ENCODE data around the gene SAMD10. TPM values are rescaled to one million over a fixed set of nuclear protein-coding genes. Genes with fewer than 3 reads are reported as not detected.

SAMD10 gene
- total and polyA plus RNA-seq, 12 donors, result 3.4 to 8.8 (median 4.0) TPM

DNA sequence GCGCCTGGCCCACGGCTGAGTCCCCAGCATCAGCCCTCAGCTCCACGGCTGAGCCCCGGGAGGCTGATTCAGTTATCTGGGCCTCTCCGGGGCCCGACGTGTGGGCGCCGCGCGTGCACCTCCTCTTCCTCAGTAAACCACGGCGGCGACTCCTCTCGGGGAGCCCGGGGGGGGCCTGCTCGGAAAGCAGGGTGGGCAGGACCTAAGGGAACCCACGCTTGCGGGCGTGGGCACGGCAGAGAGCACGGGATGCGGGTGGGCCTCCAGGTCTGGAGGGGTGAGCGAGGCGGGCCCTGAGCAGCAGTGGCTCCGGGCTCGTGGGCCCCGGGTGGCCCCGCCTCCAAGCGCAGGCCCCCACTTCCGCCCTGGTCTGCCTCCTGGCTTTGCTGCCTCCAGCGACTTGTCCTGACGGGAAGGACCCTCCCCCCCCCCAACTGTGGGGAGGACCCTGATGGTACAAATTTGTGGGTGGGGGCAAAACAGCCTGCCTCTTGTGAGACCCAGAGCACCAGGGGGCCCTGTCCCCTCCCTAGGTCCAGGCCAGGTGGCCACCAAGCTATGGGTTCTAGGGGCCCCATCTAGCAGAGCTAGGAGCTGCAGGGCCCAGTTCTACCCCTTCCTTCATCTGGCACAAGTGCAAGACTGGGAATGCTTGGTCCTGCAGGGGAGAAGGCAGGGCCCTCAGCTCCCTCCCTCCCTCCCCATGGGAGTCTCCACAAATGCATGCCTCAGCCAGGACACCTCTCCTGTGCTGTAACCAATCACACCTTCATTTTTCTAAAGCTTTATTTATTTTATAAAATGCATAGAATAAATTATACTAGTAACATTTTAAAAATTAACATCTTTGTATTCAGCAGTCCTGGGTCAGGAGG lies 40.1 kb downstream of the SAMD10 start:
- ATAC-seq, result no peak

DNA sequence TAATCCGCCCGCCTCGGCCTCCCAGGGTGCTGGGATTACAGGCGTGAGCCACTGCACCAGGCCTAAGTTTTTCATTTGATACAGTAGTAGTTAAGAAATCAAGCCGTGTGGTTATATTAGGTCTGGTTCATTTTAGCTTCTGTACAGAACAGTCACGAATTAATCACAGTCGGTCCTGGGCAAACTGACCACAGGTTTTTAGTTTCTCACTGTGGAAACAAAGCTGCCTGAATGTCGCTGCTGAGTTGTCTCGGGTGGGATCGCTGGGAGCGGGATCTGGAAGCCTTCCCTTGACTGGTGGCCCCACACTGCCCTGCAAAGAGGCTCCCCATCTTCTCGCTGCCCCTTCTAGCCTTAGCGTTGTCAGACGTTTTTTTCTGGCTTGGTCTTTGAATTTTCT lies 41.8 kb downstream of the SAMD10 start:
- intact Hi-C loops (cut with DNase I), result no loop called here
- peaks cover 0 to 15% (median 4%) of the 10 kb centered on the region in 9 donors for H3K4me1 ChIP-seq
- TF ChIP-seq, protein P1, sequence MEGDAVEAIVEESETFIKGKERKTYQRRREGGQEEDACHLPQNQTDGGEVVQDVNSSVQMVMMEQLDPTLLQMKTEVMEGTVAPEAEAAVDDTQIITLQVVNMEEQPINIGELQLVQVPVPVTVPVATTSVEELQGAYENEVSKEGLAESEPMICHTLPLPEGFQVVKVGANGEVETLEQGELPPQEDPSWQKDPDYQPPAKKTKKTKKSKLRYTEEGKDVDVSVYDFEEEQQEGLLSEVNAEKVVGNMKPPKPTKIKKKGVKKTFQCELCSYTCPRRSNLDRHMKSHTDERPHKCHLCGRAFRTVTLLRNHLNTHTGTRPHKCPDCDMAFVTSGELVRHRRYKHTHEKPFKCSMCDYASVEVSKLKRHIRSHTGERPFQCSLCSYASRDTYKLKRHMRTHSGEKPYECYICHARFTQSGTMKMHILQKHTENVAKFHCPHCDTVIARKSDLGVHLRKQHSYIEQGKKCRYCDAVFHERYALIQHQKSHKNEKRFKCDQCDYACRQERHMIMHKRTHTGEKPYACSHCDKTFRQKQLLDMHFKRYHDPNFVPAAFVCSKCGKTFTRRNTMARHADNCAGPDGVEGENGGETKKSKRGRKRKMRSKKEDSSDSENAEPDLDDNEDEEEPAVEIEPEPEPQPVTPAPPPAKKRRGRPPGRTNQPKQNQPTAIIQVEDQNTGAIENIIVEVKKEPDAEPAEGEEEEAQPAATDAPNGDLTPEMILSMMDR (IDR thresholded peaks at IDR 0.05), result no peak
- H3K36me3 ChIP-seq, result peaks cover 0 to 86% (median 43%) of the 10 kb centered on the region in 9 donors
- no peak overlapping the region for H3K27ac ChIP-seq
- ATAC-seq, result no peak
- H3K9me3 ChIP-seq, result no peaks in the 10 kb centered on the region
- WGBS, 2 donors, result 90 to 94% methylated on average over 14 of the region's 14 CpGs
- no peaks in the 10 kb centered on the region for H3K27me3 ChIP-seq
- DNase-seq, result no peak
- no peak overlapping the region for H3K4me3 ChIP-seq

More for the DNA sequence above, 40.1 kb downstream of the SAMD10 start:
- DNase-seq, result peak in 1 of 2 donors; percentile 0
- intact Hi-C loops (cut with DNase I), result no loop called here
- Histone ChIP-seq H3K4me1 (peaks cover 11 to 25% (median 20%) of the 10 kb centered on the region in 9 donors), H3K4me3 (no peak overlapping the region), H3K9me3 (no peaks in the 10 kb centered on the region), H3K27ac (no peak overlapping the region), H3K36me3 (peaks cover 0 to 86% (median 53%) of the 10 kb centered on the region in 9 donors), H3K27me3 (no peaks in the 10 kb centered on the region)
- TF ChIP-seq, protein P1 (IDR thresholded peaks at IDR 0.05), result no peak
- 78 to 86% methylated on average over 28 to 33 of the region's 33 CpGs for WGBS, 2 donors

DNA sequence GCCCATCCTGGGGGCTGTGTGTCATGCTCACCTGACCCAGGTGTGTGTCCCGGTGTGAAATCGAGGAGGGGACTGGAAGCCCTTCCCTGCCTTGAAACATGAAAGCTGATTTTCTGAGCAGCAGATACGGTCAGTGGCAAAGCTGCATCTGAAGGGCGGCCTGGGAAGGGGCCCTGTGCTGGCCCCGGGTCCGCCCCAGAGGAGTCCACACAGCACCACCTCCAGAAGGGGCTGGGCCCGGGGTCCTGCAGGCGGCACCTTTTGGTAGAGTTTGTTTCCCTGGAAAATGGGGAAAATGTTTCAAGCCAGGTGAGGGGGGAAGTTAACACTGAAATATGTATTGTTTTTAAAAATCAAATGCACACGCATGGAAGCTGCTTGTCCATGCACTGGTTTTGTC lies 44.0 kb downstream of the SAMD10 start:
- TF ChIP-seq, protein P1 (IDR thresholded peaks at IDR 0.05), result no peak
- WGBS, 2 donors, result 92 to 94% methylated on average over 9 of the region's 9 CpGs
- intact Hi-C loops (cut with DNase I), result no loop called here
- Histone ChIP-seq H3K27me3 (no peaks in the 10 kb centered on the region), H3K4me1 (peaks cover 0 to 14% (median 4%) of the 10 kb centered on the region in 9 donors), H3K27ac (no peak overlapping the region), H3K4me3 (no peak overlapping the region), H3K9me3 (no peaks in the 10 kb centered on the region), H3K36me3 (peaks cover 0 to 95% (median 54%) of the 10 kb centered on the region in 9 donors)
- DNase-seq, result no peak
- no peak for ATAC-seq

DNA sequence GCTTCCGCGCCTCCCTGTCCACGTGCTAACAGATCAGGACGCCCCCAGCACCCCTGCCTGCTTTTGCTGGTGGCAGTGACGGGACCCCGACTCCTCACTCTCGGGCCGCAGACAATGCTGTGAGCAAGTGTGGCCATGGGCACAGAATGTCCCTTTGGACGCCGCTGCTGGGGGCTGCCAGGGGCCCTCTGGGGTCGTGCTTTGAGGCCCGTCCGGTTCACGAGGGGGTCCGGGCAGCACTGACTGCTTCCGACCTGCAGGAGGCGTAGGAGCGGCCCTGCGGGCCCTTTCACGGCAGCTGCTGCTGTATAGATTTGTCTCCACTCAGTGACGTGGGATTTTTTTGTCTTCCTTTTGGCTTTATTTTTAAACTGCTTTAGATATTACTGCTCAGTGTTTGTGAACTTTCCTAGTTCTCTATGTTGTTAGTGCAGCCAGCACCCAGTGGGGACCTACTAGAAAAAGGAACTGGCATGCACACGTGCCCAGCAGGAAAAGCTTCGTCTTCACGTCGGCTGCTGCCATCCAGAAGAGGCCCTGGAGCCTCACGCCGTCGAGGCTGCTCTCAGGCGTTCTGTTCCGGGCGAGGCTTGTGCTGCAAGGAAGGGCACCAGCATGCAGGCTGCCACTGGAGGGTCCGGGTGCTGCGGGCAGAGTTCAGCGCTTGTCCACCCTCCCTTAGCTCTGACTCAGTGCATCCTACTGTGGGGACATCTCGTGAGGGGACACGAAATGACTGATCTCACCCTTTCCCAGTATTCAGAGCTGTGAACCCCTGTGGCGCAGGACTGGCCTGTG lies 45.0 kb downstream of the SAMD10 start:
- no peak overlapping the region for H3K27ac ChIP-seq
- ATAC-seq, result no peak
- TF ChIP-seq, protein P1 (IDR thresholded peaks at IDR 0.05), result peak in 7 of 9 donors; percentile 18 to 33 (median 29)

More for the DNA sequence above, 45.0 kb downstream of the SAMD10 start:
- DNase-seq, result no peak
- H3K36me3 ChIP-seq, result peaks cover 0 to 95% (median 54%) of the 10 kb centered on the region in 9 donors
- H3K27me3 ChIP-seq, result no peaks in the 10 kb centered on the region
- H3K9me3 ChIP-seq, result no peaks in the 10 kb centered on the region
- 77 to 82% methylated on average over 37 of the region's 37 CpGs for WGBS, 2 donors
- no peak overlapping the region for H3K4me3 ChIP-seq
- H3K4me1 ChIP-seq, result peaks cover 0 to 19% (median 4%) of the 10 kb centered on the region in 9 donors
- intact Hi-C loops (cut with DNase I), result no loop called here

Measured in heart right ventricle (tissue), 16 donors.